ENCODE data around the gene CLIC3.

CLIC3 gene

GRCh38 chr9:136968333-136969127 lies 27.8 kb downstream of the CLIC3 start:
- in situ Hi-C loops (cut with MboI; ENCODE audit: low sequenced_read_pairs): no loop called here

GRCh38 chr9:136965771-136966484 lies 30.4 kb downstream of the CLIC3 start:
- in situ Hi-C loops (cut with MboI; ENCODE audit: low sequenced_read_pairs): no loop called here

- in situ Hi-C loops (cut with MboI; ENCODE audit: low sequenced_read_pairs): no loop called here
Measured at GRCh38 chr9:136964833-136965422, 31.4 kb downstream of the CLIC3 start.

DNA sequence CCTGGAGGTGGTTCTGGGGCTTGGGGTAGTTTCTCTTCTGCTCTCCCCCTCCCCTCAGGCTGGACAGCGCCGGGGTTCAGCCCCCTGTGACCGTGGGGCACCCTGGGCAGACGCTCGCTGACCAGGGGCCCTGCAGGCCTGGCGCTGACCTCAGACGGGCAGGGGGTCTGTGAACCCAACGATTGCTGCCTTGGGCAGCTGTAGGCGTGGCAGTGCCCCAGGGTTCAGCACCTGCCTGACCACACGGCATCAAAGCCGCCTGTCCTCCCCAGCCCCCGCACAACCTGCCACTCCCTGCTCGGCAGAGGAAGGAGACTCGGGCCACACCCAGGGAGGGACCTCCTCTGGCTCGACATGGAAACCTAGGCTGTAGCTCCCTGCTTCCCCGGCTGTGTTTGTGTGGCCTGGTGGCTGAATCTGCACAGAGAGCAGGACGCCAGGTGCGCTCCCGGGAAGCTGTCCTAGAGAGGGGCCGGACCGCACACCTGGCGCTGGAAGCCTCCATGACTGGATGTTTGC lies 32.1 kb downstream of the CLIC3 start:
- in situ Hi-C loops (cut with MboI; ENCODE audit: low sequenced_read_pairs): no loop called here

DNA sequence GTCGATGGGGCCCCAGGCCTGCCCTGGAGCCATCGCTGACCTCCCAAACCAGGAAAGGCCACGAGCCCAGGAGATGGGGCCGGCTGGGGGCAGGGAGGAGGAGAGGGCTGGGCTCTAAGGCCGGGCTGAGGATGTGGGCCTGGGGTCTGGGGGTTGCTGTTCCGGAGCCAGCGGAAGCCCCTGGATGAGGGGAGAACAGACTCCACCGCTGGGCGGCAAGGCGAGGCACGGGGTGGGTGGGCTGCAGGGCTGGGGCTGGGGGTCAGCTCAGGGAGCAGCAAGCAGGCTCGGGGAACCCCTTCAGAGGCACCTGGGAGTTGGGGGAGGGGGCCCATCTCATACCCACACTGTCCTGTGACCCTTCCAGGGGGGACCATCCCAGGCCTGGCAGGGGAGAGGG lies 32.6 kb downstream of the CLIC3 start:
- in situ Hi-C loops (cut with MboI; ENCODE audit: low sequenced_read_pairs): no loop called here

DNA sequence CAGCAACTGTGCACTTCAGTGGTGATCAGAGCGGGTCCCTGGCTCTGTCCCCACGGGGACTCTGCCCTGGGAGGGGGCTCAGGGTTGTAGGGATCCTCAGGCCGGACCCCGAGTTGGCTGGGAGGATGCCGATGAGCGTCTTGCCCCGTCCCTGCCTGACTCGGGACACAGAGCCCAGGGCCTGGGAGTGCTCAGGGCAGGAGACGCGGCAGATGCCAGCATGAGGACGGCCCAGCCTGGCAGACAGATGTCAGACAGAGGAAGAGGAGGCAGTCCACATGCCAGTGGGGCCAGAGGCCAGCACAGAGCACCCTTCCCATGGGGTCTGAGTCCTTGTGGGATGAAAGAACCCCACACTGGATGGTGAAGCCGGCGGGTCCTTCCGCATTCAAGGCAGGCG lies 33.0 kb downstream of the CLIC3 start:
- in situ Hi-C loops (cut with MboI; ENCODE audit: low sequenced_read_pairs): no loop called here

- in situ Hi-C loops (cut with MboI; ENCODE audit: low sequenced_read_pairs): no loop called here
Measured at GRCh38 chr9:136962701-136963248, 33.6 kb downstream of the CLIC3 start.

- in situ Hi-C loops (cut with MboI; ENCODE audit: low sequenced_read_pairs): no loop called here
Measured at GRCh38 chr9:136962163-136962562, 34.2 kb downstream of the CLIC3 start.

- in situ Hi-C loops (cut with MboI; ENCODE audit: low sequenced_read_pairs): no loop called here
Measured at GRCh38 chr9:136961279-136962065, 34.9 kb downstream of the CLIC3 start.

GRCh38 chr9:136960938-136961275 lies 35.5 kb downstream of the CLIC3 start:
- in situ Hi-C loops (cut with MboI; ENCODE audit: low sequenced_read_pairs): no loop called here

DNA sequence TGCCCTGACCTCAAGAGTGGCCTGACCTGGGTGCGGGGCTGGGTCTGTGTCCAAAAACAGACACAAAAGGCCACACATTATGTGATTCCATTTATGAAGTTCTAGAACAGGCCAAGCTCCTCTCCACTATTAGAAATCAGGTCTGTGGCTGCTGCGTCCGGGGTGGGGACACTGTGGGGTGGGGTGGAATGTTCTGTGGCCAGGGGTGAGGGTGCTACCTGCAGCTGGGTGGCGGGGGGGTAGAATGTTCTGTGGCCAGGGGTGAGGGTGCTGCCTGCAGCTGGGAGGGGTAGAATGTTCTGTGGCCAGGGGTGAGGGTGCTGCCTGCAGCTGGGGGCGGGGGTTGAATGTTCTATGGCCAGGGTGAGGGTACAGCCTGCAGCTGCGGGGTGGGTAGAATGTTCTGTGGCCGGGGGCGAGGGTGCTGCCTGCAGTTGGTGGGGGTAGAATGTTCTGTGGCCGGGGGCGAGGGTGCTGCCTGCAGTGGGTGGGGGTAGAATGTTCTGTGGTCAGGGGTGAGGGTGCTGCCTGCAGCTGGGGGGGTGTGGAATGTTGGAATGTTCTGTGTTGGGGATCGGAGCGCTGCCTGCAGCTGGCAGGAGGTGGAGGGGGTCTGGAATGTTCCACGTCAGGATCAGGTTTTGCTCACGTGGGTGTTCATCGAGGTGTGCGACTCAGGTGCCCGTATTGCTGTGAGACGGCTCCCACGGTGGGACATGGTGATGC lies 36.0 kb downstream of the CLIC3 start:
- in situ Hi-C loops (cut with MboI; ENCODE audit: low sequenced_read_pairs): no loop called here

GRCh38 chr9:136958898-136959850 lies 37.2 kb downstream of the CLIC3 start:
- in situ Hi-C loops (cut with MboI; ENCODE audit: low sequenced_read_pairs): no loop called here

GRCh38 chr9:136958473-136958872 lies 37.9 kb downstream of the CLIC3 start:
- in situ Hi-C loops (cut with MboI; ENCODE audit: low sequenced_read_pairs): no loop called here

GRCh38 chr9:136957901-136958300 lies 38.5 kb downstream of the CLIC3 start:
- in situ Hi-C loops (cut with MboI; ENCODE audit: low sequenced_read_pairs): no loop called here

- in situ Hi-C loops (cut with MboI; ENCODE audit: low sequenced_read_pairs): no loop called here
Measured at GRCh38 chr9:136957461-136957860, 38.9 kb downstream of the CLIC3 start.

- in situ Hi-C loops (cut with MboI; ENCODE audit: low sequenced_read_pairs): no loop called here
Measured at GRCh38 chr9:136956604-136957003, 39.8 kb downstream of the CLIC3 start.

DNA sequence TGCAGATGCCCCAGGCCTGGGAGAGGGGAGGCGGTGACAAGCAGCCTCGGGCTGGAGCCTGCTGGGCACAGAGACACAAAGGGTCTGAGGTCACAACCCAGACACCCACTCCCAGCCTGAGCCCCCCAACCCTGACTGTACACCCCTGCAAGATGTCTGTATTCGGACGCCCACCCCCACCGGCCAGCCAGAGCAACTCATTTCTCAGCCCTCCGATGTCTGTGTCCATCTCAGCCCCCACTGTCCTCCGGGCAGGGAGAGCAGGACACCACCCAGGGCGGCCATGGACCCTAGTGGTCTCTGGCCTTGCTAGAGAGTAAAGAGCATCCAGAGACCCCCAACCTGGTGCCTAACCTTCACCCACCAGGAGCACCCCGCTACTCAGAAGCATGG lies 40.4 kb downstream of the CLIC3 start:
- in situ Hi-C loops (cut with MboI; ENCODE audit: low sequenced_read_pairs): no loop called here

GRCh38 chr9:136955202-136955942 lies 41.0 kb downstream of the CLIC3 start:
- in situ Hi-C loops (cut with MboI; ENCODE audit: low sequenced_read_pairs): no loop called here

All from hTERT RPE-1 (cell line).